Glomerular endothelial cell (primary cell): ENCODE results near the gene GSTM5. TPM values are rescaled to one million over a fixed set of nuclear protein-coding genes. Genes with fewer than 3 reads are reported as not detected.
"Not testable (repeated sequence)": the region's sequence is repeated elsewhere in the genome, so short reads cannot be mapped to it uniquely, and the experiment has no call there.

ENCODE experiments used
- DNase-seq: peaks from one replicate; pipeline ENCODE4 v3.0.0-alpha.2; 2011; ENCODE audit warnings: low read depth, low spot score; ENCODE audit errors: extremely low read depth
- total RNA-seq: library from RNA; depleted of rRNA; stranded (reverse); fragments of >200 nt; gene quantifications from 2 replicates; pipeline ENCODE4 v1.2.3, GENCODE V29; 2015

Gene GSTM5
- total RNA-seq, 1 donor from 2014 or later = not detected

DNA sequence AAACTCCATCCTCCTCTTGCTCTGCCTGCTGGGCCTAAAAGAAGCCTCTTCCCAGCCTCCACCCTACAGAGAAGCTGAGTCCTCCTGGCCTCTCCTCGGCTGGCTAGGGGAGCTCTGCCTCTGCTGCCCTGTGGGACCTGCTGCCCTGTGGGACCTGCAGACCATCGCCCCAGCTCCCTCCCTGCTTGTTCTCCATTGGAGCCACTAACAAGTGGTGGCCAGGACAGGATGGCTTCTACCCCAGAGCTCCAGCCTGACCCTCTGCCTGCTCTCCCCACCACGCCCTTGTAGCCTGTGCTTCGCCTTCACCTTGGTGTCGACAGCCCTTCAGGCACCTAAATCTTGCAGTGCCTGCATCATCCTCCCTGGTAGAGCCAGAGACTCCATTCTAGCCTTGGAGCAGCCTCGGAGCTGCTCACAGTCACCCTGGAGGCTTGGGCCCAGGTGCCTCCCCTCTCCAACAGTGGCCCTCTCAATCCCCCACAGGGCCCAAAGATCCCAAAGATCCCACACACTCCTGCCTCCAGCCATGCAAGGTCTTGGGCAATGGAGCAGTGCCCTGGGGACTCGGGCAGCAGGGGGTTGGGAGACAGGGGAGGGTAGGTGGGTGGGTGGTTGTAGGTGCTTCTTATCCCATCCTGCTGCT is 48.7 kb downstream of the GSTM5 start:
- DNase-seq = no peak

DNA sequence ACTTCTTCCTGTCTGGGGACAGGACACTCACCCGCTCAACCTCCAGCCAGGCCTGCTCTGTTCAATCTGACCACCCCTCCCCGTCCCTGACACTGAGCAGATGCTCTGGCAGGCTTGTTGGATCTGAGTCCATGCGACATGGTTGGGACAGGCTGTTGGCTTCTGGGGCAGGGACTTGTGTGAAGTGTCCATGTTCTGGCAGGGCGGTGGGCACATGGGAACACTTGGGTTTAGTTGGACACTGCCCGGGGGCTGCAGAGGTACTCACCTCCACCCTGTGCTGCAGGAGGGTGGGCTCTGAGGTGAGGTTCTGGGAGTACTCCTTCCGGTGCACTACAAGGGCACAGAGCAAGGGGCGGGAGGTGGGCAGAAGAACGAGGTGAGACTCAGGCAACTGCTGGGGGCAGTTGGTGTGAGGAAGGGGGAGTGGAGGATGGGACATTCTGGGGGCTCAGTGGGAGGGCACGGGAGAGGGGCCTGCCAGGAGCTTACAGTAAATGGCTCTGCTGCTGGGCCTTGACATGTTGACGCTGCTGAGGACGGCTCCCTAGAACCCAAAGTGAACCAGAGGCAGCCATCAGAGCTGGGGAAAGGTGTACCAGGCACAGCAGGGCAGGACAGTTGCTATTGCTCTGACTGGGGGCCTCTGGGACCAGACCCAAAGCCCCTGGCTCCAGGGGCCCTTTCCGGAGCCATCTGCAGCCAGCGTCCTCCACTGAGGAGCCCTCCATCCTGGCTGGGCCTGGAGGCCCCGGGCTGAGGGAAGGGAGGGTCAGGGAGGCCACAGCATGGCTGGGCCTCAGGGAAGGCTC is 49.4 kb downstream of the GSTM5 start:
- no peak for DNase-seq

DNA sequence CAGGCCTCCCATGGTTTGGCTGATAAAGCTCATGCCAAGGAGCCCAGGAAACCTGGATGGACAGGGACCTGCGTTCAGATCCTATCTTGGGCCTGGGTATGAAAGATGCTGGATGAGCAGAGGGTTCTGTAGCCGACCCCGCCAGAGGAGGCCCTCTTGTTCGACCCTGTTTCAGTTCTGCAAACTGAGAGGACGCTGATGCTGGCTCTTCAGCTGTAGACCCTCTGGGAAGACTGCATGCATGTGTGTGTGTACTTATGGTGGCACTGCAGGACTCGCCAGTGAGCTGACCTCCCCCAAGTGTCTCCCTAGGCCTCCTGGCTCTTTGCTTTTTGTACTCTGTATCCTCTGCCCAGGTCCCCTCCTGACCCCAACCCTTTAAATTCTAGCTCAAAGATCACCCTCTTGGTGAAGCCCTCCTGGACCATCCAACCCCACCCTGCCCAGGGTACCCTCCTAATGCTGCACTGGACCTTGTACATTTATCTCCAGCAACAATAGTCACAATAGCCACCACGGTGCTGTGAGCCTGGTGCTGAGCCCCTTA is 50.1 kb downstream of the GSTM5 start:
- no peak for DNase-seq

DNA sequence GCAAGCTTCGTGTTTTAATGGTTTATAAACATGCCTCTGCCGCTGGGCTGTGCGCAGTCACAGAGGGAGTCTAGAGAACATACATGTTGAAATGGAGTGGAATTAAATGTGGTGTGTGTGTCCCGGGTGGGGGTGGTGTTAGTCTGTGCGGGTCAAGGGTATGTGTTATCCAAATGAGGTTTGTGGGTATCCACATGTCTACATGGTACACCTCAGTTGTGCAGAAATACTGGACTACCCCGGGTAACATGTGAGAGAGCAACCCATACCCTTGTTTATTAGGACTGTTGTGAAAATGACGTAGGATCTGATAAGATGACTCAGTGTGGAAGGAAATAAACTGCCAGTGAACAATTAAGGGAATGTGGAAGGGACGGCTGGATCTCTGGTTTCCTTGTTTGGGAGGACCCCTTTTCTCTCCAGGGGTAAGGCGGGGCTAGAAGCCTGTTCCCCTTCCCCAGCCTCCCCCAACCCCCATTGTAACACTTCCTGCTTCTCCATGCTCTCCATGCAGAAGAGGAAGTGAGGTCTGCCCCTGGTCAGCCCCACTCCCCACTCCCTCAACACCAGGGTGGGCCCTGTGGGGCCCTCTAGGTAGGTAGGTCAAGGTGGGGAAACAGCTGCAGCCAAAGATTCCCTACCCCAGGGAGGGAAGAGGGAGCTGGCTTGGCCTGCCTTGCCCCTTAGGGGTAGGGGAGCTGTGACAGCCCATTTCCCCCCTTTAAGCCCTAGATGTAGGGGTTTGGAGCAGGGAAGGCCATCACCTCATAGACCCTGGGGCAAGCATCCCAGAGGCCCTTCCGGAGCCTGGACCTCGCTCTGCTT is 51.0 kb downstream of the GSTM5 start:
- DNase-seq = peak; percentile 78

DNA sequence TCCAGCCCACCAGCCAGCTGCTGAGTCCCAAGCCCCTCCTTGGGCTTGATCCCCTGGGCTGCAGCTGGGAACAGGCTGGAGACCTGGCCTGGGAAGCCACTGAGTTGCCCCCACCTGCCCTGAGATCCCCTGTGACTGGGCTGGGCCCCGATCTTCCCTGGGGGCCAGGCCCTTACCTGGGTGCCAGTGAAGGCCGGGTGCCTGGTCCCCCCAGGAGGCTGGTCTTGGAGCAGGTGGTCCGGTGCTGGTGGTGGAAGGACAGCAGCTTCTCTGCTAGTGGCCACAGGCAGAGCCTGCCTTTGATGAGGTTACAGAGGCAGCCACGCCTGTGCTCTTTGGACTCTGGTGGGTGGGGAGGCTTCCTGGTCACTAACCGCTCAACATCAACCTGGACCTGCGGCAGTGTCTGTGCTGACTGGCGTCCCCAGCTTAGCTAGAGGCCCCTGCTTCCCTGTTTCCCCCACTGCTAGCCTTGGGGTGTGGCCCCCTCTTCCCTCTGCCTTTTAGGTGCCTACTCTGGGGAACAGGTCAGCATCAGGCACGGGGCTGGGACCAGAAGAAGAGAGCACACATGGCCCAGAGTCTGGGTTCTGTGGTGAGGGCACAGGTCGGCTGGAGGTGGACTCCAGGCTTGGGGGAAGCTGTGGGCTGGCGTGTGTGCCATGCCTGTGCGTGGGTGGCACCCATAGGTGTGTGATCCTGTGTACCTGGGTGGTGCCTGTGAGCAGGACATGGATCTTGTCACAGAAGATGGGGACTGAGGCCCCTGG is 51.8 kb downstream of the GSTM5 start, which contains the start of gene EPS8L3:
Gene EPS8L3 (minus strand): TSS at position 278 of the 770 bp plus-strand sequence. CDS start 2,174 bp downstream, outside the sequence.
- DNase-seq = no peak

DNA sequence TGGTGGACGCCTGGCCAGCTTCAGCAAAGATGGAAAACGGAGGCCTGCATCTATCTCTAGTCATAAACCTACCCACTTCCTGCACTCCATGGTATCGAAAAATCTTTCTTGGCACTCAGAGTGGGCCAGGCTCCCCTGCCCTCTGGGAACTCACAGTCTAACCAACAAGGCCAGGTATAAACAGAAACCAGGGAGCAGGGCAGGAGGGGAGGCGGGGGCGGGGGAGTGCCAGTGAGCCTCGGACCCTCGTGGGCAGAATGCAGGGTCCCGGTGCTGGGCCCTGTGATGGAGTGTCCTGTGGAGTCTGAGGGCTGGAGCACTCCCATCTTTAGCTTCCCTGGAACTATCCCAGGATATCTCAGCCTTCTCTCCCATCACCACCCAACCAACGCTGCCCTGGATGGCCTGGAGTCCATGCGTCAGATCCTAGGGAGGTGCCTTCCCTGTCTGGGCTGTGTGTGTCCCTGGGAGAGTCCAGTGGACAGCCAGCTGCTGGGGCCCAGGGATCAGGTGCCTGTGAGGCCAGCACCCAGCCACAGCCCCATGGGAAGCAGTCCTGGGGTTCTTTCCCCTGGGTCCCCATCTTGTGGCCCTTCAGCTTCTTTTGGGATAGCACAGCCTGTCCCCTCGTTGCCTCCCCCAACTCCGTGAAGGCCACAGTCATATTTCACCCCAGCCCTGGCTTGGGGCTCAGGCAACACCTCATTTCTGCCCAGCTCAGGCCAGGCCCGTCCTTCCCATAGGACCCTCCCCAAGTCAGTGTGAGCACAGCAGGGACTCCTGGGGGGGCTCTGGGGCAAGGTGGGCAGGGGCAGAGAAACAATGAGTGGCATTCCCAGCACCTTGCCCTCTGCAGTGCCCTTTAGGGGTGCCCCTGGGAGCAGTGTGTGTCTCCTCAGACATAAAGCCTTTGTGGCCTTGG is 52.8 kb downstream of the GSTM5 start:
- DNase-seq = no peak

DNA sequence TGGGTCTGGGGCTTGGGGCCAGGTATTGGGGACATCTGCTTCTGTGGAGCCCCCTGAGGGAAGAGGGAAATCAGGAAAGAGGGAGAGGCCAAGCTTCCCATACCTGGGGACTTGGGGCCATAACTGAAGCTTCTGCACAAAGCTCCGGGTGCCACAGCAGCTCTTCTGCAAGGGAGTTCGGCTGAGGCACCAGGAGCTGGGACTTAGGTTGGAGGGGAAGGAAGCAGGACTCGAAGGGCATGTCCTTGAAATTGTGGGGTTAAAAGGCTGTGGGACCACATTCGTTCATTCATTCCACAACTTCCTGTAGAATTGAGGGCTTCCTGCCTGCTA is 53.4 kb downstream of the GSTM5 start:
- no peak for DNase-seq

DNA sequence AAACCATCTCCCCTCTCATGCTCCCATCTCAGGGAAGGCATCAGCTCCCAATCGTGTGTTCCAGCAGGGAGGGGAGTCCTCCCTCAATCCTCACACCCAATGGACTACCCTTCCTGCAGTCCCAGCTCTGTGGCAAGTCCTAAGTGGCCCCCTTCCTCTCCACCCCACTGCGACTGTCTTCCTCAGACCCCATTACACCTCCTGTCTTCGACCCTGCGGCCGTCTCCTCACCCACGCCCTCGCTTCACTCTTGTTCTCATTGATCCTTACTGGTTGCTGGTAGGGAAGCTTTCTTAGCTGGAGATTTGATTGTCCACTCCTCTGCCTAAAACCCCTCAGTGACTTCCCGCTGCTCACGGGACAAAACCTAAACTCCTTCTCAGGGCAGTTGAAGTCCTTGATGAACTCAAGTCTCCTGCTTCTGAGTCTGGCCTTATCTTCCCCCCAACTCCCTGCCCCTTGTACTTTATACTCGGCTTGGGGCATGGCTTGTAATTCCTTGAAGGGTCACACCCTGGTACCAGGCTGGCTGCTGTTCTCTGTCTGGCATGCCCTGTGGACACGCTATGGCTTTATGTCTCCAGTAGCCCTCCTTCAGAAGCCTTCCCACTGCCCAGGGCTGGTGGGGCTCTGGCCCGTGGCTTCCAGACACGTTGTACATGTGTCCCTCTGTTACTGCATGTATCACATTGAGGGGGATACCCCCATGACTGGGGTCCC is 54.0 kb downstream of the GSTM5 start:
- DNase-seq = no peak

DNA sequence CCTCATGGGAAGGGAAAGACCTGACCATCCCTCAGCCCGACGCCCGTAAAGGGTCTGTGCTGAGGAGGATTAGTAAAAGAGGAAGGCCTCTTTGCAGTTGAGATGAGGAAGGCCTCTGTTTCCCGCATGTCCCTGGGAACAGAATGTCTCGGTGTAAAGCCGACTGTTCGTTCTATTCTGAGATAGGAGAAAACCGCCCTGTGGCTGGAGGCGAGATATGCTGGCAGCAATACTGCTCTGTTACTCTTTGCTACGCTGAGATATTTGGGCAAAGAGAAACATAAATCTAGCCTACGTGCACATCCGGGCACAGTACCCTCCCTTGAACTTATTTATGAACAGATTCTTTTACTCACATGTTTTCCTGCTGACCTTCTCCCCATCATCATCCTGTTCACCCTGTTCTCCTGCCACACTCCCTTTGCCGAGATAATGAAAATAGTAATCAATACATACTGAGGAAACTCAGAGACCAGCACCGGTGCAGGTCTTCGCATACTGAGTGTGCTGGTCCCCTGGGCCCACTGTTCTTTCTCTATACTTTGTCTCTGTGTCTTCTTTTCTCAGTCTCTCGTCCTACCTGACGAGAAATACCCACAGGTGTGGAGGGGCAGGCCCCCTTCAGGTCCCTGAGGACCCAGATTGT is 55.1 kb downstream of the GSTM5 start:
- not testable (repeated sequence) for DNase-seq

Other genes starting within 250 kb of the GSTM5 start
- not detected in 2 replicates for gene SYPL2, start 245.7 kb upstream of the GSTM5 start, total RNA-seq
- gene ATXN7L2, start 228.3 kb upstream of the GSTM5 start, total RNA-seq = 2.3 and 4.3 TPM in 2 replicates
- gene CYB561D1, start 218.2 kb upstream of the GSTM5 start, total RNA-seq = 6.2 and 6.7 TPM in 2 replicates
- gene AMIGO1, start 202.5 kb upstream of the GSTM5 start, total RNA-seq = 0.64 and 0.68 TPM in 2 replicates
- not detected in 2 replicates for gene GPR61, start 172.4 kb upstream of the GSTM5 start, total RNA-seq
- gene GNAI3, start 163.6 kb upstream of the GSTM5 start, total RNA-seq = 10.7 and 11.4 TPM in 2 replicates
- gene GNAT2, start 92.6 kb upstream of the GSTM5 start, total RNA-seq = not detected in 2 replicates
- 64.3 and 68.0 TPM in 2 replicates for gene AMPD2, start 92.4 kb upstream of the GSTM5 start, total RNA-seq
- gene GSTM4, start 56.2 kb upstream of the GSTM5 start, total RNA-seq = 2.0 and 3.3 TPM in 2 replicates
- gene GSTM2, start 44.2 kb upstream of the GSTM5 start, total RNA-seq = 1.9 and 6.2 TPM in 2 replicates
- gene GSTM1, start 24.4 kb upstream of the GSTM5 start, total RNA-seq = 9.3 TPM in 1 of 2 replicates, not detected in the other
- gene GSTM3, start 28.8 kb downstream of the GSTM5 start, total RNA-seq = 25.7 and 39.8 TPM in 2 replicates
- not detected in 2 replicates for gene EPS8L3, start 51.7 kb downstream of the GSTM5 start, total RNA-seq
- gene CSF1, start 198.6 kb downstream of the GSTM5 start, total RNA-seq = 62.4 and 87.3 TPM in 2 replicates